HG03442 (cell line): Measurements from ENCODE around the gene ABCC8.

Source experiments
- ATAC-seq: cut with Tn5 transposase; IDR thresholded peaks from one replicate; pipeline ENCODE4 v1.9.1; 2021; ENCODE audit warnings: mild to moderate bottlenecking, moderate library complexity; ENCODE audit not compliant: unreplicated experiment

Gene ABCC8

DNA sequence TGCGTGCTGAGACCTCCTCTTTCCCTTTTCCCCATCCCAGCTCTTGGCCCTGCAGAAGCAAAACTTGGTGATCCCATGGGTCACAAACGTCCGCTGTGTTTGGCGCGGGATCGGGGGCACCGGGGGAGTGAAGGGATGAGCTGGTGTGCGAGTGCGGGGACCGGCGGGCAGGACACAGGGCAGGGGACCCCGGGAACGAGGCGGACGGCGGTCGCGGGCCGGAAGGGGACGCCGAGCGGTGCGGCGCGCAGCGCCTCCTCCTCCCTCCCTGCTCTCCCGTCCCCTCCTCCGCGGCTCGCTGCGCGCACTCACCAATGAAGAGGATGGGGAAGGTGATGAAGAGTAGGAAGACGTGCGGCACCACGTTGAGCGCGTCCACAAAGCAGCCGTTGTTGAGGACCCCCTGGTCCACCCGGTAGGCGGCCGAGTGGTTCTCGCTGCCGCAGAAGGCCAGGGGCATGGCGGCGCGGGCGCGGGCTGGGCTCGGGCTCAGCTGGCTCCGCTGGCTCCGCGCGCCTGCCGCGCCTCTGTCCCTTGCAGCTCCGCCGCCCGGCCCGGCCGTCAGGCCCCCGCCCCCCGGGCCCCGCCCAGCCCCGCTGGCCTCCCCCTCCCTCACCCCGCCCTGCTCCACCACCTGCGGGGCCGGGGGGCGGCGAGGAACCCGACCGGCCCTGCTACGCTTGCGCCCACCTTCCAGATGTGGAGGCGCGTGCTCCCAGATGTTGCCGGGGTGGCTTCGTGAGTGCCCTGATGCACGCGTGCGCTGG is at the start of gene ABCC8:
Gene ABCC8, minus strand, starts transcription at position 529 of the 767 bp plus-strand sequence. Its CDS starts 69 bp downstream, at position 460.
- no peak for ATAC-seq

DNA sequence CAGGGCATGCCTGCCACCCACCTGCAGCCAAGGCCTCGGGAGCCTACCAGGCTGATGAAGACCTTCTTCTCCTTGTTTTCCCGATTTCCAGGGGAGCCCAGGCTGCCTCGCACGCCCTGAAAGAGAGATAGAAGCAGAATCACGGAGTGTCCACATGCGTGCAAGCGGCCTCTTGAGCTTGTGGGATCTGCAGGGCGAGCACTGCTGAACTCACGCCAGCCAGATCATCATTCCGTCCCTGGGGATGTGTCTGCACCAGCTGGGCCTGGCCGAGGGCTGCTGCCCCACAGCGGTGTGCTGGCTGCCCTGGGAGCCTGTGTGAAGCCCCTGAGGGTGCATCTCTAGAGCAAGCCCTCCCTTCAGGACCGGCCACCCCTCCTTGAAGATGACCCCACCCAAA is 49.7 kb upstream of the ABCC8 start:
- no peak for ATAC-seq

DNA sequence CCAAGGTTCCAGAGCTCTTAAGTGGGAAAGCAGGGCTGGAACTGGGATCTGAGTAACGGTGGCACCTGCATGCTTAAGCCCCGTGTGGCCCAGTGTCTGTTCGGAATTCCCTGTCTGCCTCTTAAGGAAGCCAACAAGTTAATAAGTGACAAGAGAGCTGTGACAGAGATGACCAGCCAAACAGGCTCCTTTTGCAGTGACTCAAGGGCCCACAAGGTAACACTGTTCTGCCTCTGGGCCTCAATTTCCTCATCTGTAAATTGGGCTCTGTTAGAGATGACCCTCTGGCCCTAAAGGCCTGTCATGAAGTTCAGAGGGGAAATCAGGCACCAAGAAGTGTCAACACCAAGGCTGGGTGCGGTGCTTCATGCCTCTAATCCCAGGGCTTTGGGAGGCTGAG is 48.9 kb upstream of the ABCC8 start:
- no peak for ATAC-seq

DNA sequence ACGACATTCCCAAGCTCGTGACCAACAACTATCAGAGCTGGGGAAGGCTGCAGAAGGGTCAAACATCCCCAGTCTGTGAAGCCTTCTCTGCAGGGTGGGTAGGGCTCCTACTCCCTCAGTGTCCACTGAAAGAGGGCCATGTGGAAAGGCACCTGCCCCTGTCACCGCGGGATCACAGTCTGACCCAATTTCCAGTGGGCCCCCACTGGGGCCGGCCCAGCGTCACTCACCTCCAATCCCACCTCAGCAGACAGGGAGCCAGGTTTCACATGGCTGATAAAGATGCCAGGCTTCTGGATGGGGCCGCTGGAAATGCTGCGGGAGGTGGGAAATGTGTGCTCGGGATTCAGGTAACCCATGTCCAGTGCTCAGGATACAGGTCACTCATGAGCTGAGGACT is 47.6 kb upstream of the ABCC8 start:
- no peak for ATAC-seq

DNA sequence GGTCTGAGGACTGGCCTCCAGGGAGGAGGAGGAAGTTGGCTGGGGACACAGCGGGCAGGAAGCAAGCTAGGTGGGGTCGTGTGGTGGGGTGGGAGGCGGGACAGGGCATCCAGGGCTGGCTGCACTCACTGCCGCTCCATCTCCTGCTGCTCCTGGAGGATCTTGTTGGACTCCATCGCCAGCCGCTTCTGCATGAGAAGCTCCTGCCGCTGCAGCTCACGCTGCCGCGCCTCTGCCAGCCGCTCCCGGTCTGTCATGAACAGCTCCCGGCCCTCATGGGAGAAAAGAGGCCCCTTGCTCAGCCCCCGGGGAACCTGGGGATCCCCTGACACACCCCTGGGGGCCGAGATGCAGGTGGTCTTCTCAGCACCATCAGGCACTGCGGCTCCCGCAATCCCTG is 46.0 kb upstream of the ABCC8 start:
- no peak for ATAC-seq

DNA sequence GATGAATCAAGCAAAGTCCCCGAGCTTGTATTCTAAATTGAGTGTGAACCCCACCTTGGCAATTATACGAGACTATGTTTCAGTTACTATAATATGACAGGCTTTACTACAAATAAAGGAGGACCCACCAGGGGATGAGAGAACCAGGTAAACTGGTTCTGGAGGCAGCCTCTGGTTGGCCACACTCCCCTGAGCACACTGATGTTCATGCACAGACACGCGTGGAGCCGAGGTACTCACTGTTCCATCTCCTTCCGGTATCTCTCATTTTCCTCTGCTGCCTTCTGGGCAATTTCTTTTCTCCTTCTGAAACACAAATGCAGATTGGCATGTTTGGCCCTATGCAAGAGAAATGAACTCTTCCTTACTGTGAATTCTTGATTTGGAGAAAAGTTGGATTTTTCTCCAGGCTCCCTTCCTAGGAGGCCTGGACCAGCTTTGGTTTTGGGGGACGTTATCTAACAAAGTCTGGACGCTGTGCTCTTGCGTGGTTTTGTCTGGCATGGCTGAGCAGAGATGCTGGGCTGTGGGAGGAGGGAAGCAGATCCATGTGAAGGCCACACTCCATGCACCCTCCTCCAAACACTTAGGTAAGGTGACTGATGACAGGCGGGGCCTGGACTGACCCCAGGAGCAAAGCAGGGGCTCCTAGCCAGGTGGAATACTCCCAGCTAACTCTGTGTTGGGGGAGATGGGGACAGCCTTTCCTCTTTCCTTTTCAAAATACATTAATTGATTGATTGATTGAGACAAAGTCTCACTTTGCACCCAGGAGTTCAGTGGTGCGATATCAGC is 44.7 kb upstream of the ABCC8 start:
- ATAC-seq, result no peak

DNA sequence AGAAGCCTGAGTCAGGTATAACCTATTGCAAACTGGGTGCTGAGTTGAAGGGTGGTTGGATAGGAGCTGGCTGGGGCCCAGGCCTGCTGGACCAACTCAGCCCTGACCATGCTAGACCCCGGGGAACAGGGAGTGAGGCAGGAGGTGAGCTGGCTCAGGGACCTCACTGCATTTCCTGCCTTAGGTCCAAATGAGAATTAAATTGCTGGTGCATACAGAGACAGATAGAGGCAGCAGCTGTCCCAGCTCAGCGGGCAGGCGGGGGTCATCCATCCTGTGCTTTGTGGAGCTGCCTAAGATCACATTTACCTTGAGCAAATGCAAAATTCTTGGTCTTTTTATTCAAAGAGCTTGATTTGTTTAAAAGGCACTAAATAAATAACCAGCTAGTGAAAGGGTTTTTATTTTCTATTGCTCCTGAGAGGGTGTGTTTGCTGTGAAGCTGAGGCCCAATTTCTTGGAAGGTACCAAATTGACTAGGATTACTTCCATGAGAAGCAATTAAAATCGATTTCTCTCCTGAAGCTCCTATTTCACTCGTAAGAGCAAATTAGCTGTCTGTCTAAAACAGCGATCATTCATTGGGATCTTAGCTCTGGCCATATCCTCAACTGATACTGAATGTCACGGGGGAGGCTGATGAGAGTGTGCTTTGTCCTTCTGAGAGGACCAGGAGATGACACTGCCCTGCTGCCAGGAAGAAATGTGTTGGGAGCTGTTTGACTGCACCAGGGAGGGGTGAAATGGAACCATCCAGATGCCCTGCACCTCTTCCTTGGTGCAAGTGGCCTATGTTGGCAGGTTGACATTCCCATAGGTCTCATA is 42.6 kb upstream of the ABCC8 start:
- no peak for ATAC-seq

DNA sequence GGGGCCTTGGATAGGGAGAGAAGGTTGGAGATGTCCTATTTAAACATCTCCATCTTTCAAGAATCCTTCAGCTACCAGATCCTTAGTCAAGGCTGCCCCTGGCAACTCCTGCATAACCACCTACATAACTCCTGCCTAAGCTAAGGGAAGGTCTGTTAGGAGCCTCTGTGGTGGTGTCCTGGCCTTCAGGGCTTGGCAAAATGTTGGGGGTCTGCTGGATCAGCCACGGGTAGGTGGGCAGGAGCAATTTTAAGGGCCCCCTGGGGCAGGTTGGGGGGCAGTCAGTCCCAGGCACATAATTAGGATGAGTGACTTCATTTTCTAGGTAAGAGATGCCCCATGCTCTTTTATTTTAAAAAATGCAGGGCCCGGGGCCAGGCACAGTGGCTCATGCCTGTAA is 41.7 kb upstream of the ABCC8 start:
- no peak for ATAC-seq

DNA sequence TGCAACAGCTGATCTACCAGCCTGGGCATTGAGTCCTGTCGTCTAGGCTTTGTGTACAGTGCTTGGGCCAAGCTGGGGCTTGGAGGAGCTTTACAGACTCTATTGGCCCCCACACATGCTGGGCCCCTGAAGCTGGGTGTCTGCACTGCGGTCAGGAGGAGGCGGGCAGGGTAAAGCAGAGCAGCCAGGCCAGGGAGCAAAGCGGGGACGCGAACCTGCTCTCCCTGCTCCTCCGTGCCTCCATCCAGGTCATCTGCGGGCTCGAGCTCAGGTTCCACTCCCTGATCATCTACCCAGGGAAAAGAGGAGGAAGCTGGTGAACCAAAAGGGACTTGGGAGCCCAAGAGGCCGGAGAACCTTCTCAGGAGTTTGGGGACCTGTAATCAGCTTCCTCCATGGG is 40.5 kb upstream of the ABCC8 start:
- ATAC-seq, result no peak

DNA sequence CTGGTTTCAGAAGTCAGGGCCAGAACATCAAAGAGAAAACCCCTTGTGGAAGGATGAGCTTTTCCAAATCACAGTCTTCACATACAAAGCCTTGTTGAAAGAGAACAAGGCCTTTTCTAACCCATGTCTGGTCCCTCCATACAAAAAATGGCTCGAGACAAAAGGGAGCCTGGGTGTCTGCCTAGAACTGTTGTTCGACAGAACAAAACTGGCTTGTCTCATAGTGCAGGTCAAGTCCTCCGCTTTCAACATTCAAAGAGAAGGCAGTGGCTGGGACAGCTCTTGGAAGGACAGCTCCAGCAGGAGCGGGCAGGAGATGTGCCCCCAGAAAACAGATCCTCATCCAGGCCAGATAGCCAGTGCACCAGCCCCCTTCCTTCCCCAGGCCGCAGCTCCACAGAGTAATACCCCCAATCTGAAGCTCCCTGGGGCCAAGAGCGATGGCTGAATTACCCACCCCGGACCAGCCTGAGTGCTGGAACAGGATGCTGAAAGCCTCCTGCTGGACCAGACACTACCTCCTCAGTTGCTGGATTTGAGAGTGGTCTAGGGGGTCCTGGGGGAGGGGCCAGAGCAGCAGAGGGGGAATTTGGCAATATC is 40.0 kb upstream of the ABCC8 start:
- ATAC-seq, result no peak

DNA sequence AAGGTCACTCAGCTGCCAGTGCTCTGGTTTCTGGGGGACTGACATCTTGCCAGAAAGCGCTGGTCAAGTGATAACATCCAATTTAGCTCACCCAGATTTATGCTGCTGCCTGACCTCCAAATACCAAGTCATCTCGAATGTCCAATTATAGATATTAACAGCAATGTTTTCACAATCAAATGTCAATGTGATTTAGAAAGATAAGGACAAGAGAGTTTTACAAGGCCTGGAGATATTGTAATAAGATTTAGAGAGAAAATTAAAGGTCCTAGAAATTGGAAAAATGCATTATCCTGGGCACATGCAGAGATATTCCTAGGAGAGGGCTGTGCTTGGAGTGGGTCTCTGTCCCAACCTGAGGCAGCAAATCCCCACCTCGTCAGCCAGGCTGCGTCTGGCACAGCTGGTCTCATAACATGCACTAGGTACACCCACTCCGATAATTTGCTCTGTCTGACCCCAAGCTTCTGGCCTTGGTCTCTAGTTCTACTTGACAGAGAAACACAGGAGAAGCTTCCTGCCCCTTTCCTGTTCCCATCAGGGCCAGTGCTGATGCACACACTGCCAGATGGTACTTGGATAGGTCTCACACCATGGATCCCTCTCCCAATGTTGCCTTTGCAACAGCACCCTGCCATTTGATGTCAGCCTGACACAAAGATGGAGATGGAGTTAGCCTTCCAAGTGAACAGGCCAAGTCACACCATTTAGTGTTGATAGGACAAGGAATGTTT is 39.0 kb upstream of the ABCC8 start:
- ATAC-seq, result no peak

DNA sequence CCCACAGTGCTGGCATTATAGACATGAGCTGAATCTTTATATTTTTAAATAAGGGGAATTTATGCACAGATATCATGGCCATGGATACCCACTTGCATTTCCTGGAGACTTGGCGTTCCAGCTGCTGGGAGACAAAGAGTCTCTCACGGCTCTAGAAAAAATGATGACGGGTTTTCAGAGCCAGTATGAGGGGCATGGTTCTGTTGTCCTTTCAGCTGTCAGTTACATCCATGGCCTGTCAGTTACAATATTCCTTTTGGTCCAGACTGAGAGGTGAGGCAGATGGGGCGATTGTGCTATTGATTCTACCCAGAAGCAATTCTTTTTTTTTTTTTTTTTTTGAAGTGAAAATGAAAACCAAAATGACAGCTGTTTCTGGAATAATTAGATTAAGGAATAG is 37.8 kb upstream of the ABCC8 start:
- no peak for ATAC-seq

DNA sequence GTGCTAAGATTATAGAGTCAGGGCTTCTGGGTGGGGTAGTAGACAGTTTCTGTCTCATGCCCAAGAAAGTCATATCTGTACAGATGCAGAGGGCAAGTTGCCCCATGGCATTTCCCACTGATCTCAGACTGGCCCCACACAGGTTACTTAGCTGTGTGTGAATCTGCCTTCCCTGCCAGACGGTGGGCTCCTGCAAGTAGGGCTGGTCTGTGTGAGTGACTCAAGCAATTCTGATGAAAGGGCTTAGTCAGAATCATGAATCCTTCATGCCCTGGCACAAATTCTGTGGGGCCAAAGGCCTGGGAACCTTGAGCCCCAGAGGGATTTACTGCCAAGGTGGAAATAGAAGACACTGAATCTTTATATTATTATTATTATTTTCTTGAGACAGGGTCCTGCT is 37.2 kb upstream of the ABCC8 start:
- no peak for ATAC-seq

DNA sequence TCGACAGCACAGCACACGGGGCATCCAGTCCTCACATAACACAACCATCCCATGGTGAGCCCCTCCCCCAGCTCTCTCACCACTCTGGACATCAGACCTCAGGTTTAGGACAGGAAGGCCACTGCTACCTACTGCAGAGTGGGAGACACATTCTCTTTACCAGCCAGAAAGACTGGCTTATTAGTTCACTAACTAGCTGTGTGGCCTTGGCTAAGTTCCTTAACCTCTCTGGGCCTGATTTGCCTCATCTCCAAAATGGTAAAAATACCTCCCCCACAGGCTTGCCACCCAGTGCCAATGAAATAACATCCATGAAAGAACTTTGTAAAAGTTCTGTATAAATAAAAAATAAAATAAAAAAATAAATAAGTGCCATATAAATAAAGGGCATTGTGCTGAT is 35.5 kb upstream of the ABCC8 start:
- ATAC-seq, result no peak

DNA sequence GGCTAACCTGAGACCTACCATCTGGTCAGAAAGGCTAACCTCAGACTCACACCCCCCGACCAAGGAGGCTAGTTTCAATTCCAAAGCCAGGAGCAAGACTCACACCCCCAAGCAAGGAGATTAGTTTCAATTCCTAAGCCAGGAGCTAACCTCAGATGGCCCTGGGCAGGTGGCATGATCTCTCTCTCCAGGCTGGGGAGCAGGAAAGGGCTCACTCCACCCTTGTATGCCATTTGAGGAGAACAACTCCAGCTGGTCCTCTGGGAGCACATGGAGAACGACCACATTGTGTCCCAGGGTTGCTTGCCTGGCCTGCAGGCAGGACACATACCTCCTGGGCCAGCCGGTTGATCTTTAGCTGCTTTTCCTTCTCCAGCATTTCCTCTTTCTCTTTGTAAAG is 34.9 kb upstream of the ABCC8 start:
- ATAC-seq, result no peak

DNA sequence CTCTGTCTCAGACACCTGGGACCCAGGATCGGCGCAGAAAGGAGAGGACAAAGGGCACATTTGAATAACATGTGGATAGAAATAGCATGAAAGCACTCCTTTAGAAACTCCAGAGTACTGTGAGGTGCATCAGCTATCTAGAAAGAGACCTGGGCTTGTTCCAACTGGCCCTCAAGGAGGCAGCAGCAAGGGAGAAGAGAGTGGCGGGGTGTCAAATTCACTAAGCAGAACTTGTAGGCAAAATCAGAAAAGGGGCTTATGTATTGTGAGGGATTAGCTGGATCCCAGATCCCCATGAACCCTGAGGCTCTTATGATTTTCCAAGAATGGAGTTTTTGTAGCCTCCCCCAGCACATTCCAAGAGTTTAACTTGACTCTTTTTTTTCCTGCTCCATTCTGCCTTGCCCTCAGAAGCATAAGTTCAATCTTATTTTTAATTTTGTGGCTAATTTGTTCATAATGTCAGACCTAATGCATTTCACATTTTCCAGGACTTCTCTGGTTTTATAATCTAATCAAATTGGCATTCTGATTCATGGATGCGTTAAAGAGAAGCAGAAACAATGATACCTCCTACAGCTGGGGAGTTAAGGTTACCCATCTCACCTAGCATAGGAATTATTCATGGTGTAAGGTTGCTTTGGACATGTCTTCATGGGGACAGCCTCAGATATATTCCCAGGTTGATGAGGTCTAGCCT is 34.0 kb upstream of the ABCC8 start:
- no peak for ATAC-seq

DNA sequence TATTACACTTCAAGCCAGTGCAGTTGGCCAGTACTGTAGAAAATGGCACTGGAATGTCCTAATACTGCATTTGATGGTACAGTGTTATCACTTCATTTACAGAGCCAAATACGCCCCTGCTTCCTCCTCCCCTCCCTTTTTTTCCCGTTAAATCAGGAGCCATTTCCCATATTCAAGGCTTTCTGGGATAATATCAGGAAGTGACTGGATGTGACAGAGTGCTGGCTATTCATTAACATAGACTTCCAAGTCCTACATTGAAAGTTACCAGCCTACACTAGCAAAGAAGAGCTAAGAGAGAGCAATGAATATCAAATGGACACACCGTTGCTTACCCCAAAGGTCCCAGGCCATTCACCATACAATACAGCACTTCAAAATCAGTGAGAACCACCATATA is 32.1 kb upstream of the ABCC8 start:
- no peak for ATAC-seq

DNA sequence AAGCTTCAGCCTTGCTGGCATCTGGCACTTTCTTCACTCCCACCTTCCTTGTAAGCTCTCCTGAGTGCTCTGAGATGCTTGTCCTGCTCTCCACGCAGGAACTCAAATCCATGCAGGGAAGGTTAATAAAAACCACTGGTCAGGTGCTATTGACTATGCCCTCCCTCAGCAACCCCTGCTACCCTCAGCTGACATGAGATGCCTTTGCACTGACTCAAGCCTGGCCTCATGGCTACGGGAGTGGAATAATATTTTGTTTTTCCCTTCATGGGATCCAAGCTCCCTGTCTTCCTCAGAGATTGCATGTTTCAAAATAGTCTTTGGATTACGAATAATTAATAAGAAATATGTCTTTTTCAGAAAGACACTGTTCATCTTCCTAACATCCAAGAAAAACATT is 31.7 kb upstream of the ABCC8 start:
- no peak for ATAC-seq

DNA sequence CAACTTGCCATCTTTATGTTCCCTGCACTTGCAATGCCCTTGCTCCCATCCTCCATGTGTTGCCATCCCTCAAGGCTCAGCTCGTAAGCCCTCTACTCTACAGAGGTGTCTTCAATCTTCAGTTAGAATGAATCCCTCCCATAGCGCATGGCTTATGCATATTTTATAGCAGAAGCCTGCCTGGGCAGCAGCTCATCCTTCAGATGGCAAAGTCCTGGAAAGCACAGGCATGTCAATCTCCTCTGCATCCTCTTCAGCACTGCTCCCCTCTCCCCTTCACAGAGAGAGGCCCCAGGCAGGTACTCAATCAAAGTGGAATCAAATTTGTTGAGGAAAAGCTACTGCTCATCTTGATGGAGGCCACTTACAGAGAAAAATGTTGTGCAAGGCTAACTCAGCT is 31.1 kb upstream of the ABCC8 start:
- ATAC-seq, result no peak

DNA sequence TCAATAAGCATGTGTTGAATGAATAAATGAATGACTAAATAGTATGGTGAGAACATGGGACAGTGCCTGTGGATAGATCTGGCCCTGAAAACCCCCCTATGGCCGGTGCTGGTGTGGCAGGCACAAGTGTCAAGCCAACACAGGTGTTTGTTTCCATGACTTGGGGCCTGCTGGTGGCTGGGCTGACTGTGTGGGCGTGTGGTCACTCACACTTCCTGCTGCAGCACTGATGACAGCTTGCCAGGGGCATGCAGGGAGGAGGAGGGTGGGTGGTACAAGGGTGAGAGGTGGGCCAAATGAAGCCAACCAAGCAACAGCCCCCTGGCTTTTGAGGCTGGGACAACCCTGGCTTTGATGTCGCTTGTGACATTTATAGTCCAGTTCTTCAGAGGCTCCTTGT is 30.3 kb upstream of the ABCC8 start:
- ATAC-seq, result peak; percentile 73
